HG02763 (cell line): ENCODE results near the gene DISP1.
"Not testable (repeated sequence)": the region's sequence is repeated elsewhere in the genome, so short reads cannot be mapped to it uniquely, and the experiment has no call there.

Experiments
- ATAC-seq: cut with Tn5 transposase; IDR thresholded peaks from one replicate; pipeline ENCODE4 v1.9.1; 2021; ENCODE audit warnings: mild to moderate bottlenecking, moderate library complexity; ENCODE audit not compliant: unreplicated experiment

Gene DISP1

DNA sequence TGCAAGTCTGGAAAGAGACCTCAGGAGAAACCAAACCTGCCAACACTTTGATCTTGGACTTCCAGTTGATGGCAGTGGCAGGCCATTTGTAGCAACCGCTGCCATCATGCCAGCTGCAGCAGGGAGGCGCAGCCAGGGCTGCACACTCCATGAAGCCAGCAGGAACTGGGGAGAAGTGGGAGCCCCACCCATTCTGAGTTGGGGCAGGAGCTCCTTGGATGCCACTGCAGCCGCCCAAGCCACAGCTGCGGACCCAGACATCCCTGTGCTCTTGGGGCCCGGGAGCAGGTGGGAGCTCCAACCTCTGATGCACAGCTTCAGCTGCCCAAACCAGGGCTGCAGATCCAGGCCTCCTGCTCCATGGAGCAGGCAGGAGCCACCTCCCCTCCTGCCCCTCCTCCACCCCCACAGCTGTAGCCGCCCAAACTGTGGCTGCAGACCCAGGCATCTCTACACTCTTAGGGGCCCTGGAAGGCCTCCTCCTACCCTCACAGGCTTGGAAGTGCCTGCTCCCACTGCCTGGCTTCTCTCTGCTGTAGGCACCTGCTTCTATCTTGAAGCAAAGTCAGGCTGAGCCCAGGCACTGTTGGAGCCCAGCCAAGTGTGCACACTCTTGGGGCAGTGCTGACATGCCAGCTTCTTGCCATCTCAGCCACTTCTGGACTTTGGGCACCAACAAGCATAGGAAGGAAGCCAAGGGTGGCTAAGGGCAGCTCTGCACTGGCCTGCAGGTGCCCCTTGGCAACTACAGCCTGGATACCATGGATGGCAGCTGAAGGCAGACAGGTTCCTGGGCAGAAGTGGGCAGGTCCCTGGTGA lies 20.0 kb upstream of the DISP1 start:
- ATAC-seq, result no peak

DNA sequence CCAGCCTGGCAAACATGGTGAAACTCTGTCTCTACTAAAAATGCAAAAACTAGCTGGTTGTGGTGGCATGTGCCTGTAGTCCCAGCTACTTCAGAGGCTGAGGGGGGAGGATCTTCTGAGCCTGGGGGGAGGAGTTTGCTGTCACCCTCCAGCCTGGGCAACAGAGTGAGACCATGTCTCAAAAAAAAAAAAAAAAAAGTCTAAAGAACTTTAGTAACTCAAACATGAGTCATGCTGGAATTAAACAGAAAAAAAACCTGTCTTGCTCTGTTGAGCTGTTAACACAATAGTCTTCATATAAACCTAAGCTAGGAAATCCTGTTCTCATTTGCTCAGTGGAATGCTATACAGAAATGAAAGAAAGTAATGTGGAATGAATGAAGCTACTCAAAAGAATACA lies 16.7 kb upstream of the DISP1 start:
- no peak for ATAC-seq

DNA sequence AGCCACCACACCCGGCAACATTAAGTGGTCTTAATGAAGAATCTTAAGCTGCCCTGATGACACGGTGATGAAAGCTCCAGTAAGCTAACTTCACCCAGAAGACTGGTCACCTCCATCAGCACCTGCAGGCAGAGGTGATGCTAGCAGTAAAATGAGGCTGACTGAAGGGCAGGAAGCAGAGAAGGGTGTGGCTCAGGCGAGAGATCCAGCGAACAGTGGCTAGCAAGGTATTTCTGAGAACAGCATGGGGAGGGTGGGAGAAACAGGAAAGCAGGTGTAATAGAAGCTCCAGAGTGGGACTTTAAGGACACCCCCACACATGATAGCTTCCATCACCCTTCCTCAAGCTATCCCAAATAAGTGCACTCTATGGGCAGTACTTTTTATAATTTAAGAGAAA lies 15.9 kb upstream of the DISP1 start:
- ATAC-seq, result no peak

DNA sequence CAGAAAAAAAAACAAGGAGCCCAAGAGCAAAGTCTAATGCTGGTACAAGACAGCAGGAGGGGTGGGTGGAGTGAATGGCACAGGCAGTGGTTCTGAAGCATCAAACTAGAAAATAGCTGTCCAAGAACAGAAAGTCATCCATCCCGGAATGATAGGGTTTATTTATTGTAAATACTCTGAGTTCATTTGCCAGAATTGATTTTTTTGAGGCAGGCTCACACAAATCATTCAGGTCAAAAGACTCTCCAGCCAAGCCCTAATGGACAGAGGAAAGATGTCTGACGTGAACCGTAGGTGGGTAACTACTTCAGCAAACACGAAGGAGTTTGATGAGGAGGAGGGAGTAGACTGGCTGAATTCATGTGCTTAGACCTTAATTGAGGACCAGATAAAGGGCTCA lies 13.8 kb upstream of the DISP1 start:
- ATAC-seq, result no peak

DNA sequence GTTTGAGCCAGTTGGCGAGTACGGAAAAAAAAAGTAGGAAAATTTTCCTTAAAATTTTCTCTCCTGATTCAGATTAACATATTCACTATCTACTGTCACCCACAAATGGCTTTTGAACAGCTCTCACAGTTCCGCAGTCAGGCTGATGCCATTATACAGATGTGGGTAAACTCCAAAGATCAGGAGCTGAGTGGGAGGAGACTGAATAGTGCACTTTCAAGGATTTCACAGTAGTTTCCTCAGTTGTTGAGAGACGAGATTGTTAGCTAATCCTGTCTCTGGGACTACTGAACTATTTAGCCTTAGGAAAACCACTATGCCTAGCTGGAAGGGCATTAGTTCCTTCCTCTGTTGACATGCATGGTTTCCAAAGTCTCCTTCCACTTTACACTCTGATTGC lies 3.2 kb upstream of the DISP1 start:
- ATAC-seq, result no peak

DNA sequence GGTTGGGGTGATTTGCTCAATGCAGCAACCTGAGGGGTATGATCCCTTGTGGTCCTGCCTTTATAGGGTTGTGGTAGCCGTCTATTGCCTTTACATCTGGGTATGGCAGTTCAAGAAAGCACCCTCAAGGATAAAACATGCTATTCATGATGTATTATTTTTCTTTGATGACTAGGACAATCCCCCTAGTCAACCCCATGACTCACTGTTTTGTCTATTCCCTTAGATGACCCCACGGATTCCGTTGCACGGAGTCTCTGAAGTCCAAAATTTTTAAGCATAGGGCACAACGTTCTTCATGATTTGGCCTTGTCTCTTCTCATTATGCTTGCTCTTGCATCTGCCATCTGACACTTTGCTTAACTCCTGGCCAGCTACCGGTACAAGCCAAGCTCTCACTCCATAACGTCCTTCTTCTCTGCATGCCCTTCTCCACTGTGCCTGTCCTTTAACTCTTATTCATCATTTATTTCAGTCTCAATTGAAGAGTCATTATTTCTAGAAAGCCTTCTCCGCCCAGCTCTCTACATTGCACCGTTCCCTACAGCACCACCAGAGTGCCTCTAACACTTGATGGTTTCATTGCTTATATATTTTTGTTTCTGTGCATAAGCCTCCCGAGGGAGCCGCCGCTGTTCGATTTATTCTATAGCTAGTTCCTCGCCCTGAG lies 838 bp upstream of the DISP1 start:
- no peak for ATAC-seq

DNA sequence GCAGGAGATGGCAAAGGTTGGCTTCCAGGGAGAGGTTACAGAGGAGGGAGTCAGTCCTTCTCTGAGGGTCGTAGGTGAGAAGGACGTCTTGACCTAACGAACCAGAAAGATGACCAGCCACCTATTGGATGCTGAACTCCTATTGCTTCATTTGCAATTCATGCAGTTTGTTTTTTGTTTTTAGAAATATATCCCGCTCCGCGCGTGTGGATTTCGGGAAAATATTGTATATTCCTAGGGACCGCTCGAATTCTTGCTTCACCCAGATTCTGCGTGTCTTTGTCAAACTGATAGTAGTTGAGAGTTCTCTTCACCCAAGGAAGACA lies 564 bp downstream of the DISP1 start:
- no peak for ATAC-seq

DNA sequence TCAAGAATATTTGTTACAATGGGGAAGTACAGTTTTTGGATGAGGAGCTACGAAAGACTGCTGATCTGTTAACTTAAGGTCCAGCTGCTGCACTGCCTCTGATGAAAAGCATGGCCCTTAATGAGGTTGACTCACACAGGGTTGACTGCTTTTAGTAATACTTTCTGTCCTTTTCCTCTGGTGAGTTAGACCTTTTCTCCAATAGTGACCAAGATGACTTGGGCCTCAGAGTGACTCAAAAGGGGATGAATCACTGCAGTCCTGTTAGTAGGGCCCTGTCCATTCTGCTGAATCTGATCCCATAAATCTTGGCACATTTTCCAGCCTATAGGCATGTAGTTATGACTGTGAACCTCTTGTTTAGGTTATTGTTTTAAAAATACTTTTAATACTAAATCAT lies 2.7 kb downstream of the DISP1 start:
- no peak for ATAC-seq

DNA sequence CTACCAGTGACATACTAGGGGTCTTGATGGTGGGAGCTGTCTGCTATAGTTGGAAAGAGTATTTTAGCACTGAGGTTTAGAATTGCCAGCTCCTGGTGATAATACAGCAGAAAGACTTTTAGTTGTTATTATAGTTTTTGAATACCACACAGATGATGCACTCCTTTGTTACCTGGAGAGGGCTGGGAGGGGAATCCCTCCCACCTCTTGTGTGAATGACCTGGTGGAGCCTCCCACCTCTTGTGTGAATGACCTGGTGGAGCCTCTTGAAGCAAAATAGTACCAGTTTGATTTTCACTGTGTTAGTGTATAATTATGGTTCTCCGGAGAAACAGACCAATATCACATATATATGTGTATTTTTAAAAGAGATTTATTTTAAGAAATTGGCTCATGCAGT lies 3.3 kb downstream of the DISP1 start:
- ATAC-seq, result no peak

DNA sequence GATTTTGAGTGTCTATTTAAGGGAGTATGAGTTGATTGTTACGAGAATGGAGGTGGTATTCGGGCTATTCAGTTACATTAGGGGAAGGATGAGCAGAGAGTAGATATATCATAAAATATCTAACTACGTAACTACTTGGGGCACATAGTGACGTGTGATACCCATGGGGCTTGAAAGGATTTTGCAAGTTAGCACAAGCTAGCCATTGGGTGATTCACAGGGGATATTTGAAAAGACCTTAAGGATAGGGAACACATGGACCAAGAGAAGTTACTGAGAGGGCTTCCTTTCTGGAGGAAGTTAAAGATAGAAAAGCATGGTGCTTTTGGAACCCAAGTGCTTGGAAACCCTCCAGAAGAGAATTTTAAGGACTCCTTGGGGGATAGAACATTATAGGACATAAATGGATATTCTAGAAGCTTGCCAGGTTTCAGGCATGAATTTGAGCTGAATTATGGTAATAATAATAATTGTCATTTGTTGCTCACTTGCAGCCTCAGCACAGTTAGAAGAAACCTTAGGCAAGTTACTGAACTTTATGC lies 5.4 kb downstream of the DISP1 start:
- ATAC-seq, result no peak

DNA sequence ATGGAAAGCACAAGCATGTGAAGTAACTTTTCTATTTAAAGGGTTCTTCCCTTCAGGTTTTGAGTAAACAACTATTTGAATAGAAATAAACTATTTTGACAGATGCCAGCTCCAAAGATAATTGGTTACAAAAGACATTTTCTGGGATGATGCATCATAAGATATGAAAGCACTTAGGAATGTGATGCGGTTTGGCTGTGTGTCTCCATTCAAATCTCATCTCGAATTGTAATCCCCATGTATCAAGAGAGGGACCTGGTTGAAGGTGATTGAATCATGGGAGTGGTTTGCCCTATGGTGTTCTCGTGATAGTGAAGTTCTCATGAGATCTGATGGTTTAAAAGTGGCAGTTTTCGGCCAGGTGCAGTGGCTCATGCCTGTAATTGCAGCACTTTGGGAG lies 6.4 kb downstream of the DISP1 start:
- no peak for ATAC-seq

DNA sequence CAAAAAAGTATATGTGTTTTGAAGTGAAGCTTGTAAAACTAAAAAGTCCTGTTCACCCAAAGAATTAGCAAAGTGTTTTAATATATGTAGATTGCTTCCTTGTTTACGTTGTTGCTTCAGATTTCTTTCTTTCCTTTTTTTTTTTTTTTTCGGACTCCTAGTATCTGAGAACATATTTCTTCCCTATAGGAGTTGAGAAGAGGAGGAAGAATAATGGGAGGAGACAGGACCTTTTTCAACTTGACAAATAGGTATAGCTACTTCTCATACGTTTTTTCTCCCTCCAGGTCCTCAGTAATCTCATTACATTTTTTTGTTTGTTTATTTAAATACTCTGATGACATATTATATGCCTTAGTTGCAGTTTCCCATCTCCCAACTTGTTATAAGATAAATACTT lies 8.9 kb downstream of the DISP1 start:
- no peak for ATAC-seq

DNA sequence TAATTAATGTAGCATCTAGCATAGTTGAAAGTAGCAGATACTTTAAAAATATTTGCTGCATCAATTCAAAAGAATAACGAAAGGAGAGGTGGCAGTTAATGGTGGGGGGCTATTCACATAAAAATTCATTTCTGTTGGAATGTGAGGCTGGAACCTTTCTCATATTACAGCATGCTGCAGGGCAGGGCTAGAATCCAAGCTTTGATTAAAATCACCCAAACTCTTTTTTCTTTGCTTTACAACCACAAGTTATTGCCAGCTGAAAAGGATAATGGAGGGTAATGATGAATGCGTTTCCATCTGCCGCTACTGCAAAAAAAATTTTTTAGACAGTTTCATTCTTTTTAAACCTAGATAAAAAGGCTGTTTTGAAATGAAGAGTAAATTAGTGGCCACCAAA lies 9.8 kb downstream of the DISP1 start:
- no peak for ATAC-seq

DNA sequence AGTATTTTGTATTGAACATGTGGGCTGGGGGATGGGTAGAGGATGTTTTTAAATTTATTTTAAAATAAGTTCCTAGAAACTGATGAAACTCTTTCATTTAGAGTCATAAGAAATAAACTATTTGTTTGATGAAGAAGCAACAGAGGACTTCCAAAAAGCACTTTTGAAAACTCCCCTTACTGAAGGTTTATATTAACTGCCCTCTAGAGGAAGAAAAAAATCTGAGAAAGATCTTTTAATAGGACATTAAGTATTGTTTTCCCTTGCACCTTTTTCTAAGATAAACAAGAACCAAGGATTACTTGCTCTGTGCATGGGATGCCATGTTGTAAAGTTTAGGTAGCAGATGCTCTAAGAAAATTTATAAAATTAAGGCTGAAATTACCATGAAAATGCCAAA lies 14.1 kb downstream of the DISP1 start:
- ATAC-seq, result no peak

DNA sequence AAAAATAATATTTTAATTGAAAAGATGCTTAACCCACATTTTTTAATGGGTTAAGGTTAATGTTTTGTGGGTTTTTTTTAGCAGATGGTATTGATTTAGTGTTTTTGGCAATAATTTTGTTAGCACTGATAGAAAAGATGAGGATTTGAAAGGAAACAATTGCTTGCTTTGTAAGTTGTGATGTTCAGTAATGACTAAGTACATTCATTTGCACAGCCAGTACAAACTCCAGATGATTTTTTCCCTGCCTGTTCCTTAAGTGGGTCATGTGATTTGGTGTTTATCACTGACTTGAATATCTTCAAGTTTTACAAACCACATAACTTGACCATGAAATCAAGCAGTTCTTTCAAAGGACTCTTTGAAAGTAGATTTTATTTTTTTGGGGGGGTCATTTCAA lies 15.0 kb downstream of the DISP1 start:
- no peak for ATAC-seq

DNA sequence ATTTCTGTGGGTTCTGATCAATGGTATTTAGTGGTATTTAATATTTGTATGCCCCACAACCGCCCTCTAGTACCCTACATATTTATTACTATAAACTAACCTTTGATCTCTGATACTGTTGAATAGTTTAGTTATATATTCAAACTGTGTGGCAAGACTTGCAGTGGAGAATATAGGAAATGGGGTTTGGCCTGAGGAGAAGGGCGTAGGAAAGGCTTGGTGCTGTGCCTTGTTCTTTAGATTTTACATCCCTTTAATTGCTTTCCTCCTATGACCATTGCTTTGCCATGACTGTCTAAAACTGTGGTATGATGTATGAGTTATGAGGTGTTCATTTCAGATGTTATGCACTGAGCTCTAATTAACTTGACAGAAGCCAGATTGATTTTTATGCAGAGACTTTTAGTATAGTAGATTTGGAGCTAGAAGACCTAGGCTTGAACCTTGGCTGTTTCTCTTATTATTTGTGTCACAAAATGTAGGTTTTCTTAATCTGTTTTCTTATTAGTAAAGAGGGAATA lies 18.6 kb downstream of the DISP1 start:
- no peak for ATAC-seq

DNA sequence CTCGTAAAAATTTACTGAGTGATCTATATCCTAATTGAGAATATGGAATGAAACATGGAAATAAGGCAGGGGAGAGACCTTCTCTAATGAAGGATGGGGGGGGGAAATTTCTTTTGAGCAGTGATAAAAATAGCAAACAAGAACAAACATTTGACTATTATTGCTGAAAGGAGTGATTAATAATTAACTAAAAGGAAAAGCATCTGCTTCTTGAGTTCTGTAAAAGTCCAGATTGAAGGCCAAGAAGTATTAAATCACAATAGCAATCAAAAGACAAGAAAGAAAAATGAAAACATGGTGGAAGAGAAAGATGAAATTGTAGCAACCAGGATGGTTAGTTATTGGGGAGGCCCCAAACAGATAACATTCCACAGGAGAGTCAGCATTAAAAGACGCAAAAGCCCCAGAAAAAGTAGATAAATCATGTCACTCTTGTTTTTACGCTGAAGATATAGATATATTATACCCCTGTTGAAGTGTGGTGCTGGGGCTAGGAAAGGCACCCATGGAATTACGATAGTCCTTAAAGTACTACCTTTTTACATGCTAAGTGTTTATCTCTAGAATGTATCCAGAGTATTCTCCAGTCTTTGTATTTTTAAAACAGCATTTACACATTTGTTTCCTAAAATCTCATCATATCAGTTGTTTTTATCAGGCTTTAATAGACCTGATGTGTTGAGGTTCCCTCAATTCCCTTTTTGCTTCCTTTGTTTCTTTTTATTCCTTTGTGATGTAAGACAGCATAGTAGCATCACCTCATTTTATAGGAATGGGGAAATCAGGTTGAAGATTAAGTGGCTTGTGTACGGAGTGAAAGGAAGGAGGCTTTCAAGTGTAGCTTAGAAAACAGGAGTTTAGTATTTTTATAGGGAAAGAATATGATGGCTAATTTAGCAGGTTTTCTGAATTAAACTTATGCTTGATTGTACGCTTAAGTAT lies 28.9 kb downstream of the DISP1 start:
- ATAC-seq, result no peak

DNA sequence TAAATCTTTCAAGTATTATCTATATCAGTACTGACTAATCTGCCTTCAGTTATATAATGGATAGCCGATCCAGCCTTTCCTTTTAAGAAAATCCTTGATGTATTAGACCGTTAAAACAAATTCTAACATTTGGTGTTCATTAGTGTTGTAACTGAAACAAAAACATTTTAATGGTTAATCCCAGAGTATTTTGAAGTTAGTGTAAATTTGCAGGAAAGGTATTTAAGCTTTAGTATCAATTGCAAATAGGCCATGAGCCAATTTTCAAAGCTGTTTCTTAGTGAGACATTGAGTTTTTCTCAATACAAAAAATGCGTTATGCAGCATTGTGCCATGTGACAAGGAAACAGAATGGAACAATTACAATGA lies 29.6 kb downstream of the DISP1 start:
- ATAC-seq, result no peak

DNA sequence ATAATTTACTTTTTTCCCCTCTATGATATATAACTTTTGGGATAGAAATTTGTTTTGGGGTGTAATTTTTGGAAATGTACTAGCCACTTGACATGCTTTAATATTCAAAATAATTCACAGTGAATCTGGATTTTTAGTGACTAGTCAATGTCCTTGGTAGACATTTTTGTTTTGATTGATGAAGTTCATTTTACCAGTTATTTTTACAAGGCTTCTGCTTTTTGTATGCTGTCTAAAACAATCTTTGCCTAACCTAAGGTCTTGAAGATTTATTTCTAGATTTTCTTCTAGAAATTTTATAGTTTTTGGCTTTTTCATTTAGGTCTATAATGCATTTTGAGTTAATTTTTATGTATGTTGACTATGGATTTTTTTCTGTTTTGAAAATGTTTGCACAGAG lies 30.9 kb downstream of the DISP1 start:
- ATAC-seq, result no peak

DNA sequence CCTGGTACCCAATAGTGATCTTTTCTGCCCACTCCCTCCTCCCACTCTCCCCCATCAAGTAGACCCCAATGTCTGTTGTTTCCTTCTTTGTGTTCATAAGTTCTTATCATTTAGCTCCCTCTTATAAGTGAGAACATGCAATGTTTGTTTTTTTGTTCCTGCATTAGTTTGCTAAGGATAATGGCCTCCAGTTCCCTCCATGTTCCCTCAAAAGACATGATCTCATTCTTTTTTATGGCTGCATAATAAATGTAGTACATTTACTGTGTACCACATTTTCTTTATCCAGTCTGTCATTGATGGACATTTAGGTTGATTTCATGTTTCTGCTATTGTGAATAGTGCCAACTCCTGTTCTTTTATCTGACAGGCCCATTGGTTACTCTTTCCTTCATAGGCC lies 35.7 kb downstream of the DISP1 start:
- not testable (repeated sequence) for ATAC-seq

DNA sequence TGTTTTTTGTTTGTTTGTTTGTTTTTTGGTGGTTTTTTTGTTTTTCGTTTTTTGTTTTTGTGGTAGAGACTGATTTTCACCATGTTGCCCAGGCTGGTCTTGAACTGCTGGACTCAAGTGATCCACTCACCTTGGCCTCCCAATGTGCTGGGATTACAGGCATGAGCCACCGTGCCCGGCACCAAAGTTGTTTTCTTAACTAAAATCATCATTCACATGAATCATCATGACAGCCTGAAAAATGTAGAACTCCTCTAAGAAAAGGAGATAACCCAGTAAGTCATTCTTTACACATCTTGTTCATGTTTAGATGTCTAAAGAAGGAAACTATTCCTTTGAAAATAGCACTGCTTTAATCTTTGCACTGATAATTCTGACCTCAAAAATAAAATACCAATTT lies 37.5 kb downstream of the DISP1 start:
- no peak for ATAC-seq
